Coronary artery (tissue), 2 donors: ENCODE data around the gene PKP1.

Source experiments
- DNase-seq: peaks from one replicate; pipeline ENCODE4 v3.0.0-alpha.2; 2017; ENCODE audit warnings: low spot score
- H3K27ac ChIP-seq, 2 donors: fragments of 200-600 bp; sonication (generic); one replicate each; pipeline ENCODE4 v1.5.1; 2016 to 2019
- H3K4me3 ChIP-seq: fragments of 200-600 bp; sonication (generic); 2 replicates; pipeline ENCODE4 v1.5.1; 2016; ENCODE audit warnings: mild to moderate bottlenecking, moderate library complexity
- CTCF ChIP-seq: fragments of 200-600 bp; sonication (generic); IDR thresholded peaks from one replicate; pipeline ENCODE4 v1.5.1; 2019; ENCODE audit warnings: antibody characterized with exemption

Gene PKP1

GRCh38 chr1:201317551-201317950 lies 34.2 kb downstream of the PKP1 start:
- no peak for DNase-seq
- Histone ChIP-seq H3K4me3 (no peak overlapping the region), H3K27ac (no peak overlapping the region)
- no peak for TF ChIP-seq CTCF

GRCh38 chr1:201318504-201319340 lies 35.4 kb downstream of the PKP1 start:
- no peak for TF ChIP-seq CTCF
- no peak overlapping the region for H3K4me3 ChIP-seq
- no peak for DNase-seq
- H3K27ac ChIP-seq = no peak overlapping the region

- no peak for DNase-seq
- no peak overlapping the region for H3K4me3 ChIP-seq
- no peak overlapping the region for H3K27ac ChIP-seq
- TF ChIP-seq CTCF = no peak
These were observed 36.3 kb downstream of the PKP1 start for GRCh38 chr1:201319631-201320030.

GRCh38 chr1:201320168-201320788 lies 37.0 kb downstream of the PKP1 start:
- H3K4me3 ChIP-seq = no peak overlapping the region
- DNase-seq = no peak
- no peak overlapping the region for H3K27ac ChIP-seq
- no peak for TF ChIP-seq CTCF

GRCh38 chr1:201321826-201322390 lies 38.6 kb downstream of the PKP1 start:
- no peak for TF ChIP-seq CTCF
- DNase-seq = no peak
- Histone ChIP-seq H3K27ac (no peak overlapping the region), H3K4me3 (no peak overlapping the region)

- Histone ChIP-seq H3K4me3 (no peak overlapping the region), H3K27ac (no peak overlapping the region)
- no peak for DNase-seq
- no peak for TF ChIP-seq CTCF
These were observed 39.6 kb downstream of the PKP1 start for GRCh38 chr1:201322653-201323510.
